ENCODE results near the gene NAT14.

The NAT14 gene

DNA sequence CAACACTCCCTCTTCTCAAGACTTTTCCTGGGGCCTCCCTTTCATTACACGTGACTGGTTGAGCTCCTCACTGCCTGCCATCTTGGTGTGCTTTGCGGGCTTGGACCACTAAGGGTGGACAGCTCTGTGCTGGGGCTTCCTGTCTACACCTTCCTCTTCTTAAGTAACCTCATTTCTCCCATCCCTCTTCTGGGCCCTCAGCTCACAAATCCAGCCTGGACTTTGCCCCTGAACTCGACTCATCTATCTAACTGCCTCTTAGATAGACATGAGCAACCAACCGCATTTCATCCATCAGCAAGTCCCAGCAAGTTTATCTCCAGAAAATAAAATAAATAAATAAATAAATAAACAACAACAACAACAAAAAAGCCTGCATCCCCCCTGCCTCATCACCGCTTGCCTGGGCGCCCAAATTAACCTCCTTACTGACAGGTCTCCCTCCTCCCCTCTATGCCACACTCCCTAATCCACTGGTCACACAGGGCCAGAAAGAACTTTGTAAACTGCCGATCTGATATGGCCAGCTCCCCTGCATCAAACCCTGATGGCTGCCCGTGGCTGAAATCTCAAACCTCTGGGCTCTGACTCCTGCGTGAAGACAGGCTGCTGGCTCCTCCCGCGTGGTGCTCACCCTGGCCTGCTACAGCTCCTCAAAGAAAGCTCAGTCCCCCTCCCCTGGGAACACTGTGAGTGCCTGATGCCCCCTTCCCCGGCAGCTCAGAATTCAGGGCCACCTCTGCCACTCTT lies 31.3 kb upstream of the NAT14 start:
- DNase-seq: no peak

DNA sequence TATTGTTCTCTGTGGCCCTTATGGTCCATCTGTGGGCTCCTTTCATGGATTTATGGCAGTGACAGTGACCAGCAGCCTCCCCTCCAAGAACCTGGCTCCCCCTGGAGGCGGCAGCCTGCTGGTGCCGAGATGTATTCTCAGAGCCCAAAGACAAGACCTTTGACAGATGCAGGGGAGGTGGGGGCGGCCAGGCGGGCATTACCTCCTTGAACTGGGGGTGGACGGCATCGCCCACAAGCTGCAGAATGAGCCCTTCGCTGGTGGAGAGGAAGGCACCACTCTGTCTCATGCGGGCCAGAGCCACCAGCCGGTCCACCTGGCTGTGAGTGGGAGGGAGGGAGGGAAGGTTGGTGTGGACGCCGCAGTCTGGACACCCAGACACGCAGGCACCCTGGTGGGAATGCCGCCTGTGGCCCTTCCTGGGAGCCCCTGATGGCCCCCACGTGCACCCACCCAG lies 30.2 kb upstream of the NAT14 start:
- peak; percentile 55 for DNase-seq

DNA sequence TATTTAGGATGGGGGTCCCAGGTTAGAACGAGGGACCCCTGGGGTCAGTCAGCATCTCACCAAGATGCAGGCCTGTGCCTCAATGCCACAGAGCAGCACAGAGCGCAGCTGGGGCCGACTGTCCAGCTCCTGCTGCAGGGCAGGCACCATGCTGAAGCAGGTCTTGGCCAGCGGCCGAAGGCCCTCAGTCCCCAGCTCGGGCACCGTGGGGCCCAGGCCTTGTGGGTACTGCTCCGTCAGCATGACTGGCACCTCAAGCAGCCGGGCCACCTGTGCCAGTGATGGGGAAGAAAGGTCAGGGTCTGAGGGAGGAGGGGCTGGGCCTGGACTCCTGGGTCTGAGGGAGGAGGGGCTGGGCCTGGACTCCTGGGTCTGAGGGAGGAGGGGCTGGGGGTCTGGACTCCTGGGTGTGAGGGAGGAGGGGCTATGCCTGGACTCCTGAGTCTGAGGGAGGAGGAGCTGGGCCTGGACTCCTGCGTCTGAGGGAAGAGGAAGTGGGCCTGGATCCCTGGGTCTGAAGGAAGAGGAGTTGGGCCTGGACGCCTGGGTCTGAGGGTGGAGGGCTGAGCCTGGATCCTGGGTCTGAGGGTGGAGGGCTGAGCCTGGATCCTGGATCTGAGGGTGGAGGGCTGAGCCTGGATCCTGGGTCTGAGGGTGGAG lies 29.3 kb upstream of the NAT14 start:
- DNase-seq: no peak

DNA sequence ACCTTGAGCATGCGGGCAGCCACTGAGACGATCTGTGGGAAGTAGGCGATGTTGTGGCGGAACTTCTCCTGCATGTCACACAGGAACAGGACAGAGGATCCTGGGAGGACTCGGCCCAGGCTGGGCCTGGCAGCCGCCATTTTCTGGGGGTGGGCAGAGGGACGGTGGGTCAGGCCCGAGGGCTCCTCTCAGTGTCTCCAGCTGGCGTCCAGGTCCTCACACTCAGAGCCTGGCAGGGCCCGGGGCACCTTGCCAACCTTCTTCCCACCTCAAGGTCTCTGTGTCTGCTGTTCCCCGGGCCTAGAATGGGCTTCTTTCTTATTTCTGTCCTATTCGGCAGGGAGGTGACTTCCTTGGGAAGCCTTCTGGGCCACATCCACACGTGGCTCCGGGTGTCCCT lies 28.6 kb upstream of the NAT14 start:
- DNase-seq: no peak

DNA sequence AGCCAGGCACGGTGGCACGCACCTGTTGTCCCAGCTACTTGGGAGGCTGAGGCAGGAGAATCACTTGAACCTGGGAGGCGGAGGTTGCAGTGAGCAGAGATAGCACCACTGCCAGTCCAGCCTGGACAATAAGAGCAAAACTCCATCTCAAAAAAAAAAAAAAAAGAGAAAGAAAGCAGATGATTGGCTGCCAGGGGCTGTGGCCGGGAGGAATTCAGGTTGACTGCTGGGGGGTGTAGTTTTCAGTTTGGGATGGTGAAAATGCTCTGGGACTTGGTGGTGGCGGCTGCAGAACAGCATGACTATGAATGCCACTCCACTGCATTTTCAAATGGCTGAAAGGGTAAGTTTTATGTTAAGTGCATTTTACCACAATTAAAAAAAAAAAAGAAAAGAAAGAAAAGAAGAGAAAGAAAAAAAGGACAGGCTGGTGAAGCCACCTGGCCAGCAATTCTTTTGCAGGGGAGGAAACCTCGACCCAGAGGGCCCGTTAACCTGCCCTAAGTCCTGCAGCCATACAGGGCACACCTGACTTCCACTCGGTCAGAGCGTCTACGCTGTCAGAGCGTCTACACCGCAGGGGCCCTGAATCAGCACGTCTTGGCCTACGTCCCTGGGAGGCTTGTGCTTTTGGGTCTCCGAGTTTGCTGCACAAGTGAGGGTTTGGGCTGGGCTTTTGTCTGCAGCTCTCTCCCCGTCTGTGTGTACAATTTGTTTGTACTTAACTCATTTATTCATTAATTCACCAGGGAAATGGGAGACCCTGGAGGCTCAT lies 27.1 kb upstream of the NAT14 start:
- DNase-seq: no peak

DNA sequence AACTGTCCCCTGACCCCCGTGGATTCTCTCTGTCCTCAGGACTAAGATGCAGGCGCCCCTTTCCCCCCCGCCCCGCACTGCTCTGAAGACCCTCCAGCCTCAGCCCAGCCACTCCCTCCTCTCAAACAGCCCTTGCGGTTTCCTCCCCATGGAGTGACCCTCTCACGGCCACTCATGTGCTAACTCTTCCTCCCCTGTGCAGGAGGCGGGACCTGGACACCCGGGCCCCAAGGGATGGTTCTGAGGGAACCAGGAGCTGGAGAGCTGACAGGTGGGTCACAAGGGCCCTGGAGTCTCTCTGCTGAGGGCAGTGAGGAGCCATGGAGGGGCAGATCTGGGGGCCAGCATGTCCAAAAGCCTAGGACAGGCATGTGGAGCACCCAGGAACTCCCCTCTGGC lies 25.4 kb upstream of the NAT14 start:
- DNase-seq: no peak

DNA sequence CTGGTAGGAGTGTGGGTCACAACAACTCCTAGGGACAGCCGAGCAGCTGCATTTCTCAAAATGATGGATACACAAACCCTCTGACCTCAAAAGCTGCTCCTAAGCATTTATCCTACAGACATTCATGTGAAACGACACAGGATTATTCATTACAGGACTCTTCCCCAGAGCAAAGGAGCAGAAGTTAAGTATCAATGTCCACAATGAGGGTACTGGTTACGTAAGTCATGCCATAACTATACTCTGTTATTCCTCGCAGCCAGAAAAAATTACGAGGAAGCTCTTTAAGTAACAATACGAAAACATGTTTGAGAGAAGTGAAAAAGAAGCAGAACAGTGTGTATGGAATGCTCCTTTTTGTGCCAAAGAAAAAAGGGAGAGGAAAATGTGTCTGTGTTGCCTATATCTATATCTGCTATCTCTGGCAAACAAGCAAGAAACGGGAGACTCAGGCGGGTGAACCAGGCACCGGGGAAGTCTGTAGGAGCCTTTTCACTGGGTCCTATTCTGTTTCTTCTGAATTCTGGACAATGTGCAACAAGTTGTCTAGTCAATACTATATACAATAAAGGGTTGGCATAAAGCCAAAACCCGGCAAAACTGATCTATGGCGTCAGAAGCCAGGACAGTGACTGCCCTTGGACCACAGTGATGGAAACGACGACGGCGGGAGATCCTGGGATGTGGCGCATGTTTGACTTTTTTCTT lies 24.9 kb upstream of the NAT14 start:
- no peak for DNase-seq

DNA sequence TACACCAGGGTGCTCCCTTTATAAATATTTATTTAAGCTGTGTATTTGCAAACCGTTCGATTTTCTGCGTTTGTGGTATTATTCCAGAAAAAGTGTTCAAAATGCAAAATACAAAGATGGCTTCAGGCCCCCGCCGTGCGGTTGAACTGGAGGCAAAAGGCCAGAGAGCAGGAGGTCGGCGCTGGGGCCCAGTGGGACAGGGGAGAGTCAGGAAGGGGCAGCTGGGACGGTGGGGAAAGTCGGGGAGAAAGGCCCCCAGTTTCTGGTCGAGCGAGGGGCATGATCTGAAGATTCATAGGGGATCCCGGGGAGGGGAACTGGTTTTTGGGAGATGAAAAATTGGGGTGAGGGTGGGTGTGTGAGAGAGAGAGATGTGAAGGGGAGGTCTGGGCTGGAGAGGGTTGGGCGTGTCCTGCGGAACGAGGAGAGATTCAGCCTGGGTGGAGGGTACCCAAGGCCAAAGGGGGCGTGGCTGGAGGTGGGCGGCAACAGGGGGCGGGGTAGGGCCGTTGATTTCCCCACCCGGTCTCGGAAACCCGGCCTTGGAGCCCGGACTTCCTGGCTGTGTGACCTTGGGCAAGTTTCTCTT lies 24.2 kb upstream of the NAT14 start:
- peak; percentile 58 for DNase-seq

DNA sequence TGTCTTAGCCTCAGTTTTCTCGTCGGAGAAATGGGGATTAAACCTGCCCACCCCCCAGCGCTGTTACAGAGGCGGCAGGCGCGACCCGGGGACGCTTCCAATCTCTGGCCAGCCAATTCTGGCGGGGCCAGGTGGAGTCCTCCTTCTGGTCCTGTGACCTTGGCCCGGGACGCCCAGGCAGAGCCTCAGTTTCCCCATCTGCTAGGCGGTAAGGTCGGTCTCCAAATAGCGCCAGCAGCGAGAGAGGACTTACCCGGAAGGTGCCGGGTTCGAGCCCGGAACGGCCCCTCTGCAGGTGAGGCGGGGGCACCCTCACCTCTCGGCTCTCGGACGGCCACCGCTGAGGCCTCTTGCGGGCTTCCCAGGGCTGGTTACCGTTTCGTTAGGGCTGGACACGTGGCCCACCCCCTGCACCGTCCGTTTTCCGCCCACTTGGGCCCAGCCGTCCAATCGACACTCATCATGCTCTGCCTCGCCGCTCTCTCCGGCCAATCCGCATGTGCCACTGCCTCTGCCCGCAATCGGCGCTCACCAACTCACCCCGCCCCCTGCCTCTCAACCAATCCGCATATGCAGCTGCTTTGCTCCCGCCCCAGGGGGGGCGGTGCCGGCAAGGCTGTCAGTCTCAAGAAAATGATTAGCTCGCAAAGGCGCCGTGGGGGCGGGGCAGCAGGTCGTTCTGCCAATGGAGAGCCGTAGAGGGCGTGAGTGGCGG lies 23.6 kb upstream of the NAT14 start, which contains the start of gene ISOC2:
Gene ISOC2, minus strand, starts transcription at position 384 of the 715 bp plus-strand sequence. CDS start 5,156 bp downstream, outside the sequence.
- DNase-seq: peak; percentile 100

DNA sequence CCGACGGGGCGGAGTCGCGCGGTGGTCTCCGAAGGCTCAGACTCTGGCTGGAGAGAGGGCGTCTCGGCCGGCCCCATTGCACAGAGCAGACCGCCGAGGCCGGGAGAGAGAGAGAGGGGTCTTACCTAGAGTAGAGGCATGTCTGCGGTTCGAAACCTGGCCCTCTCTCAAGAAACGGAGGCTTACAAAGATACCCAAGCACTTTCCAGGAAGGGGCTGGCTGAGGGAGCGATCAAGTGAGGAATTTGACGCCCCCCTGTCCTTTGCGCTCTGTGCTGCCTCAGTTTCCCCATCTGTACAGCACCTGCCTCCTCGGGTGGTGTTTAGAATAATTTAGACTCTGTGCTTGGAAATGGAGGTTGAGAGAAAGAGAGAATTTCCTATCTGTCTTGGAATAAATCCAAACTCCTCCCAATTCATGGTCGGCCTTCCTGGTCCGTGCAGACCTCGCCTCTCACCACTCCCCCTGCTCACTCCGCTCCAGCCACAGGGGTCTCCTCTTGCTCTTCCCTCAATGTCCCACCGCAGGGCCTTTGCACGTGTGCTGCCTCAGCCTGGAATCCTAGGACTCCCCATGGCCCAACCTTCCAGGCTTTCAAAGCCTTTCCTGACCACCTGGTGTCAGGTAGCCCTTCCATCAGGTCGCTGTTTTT lies 22.9 kb upstream of the NAT14 start:
- DNase-seq: peak; percentile 20

DNA sequence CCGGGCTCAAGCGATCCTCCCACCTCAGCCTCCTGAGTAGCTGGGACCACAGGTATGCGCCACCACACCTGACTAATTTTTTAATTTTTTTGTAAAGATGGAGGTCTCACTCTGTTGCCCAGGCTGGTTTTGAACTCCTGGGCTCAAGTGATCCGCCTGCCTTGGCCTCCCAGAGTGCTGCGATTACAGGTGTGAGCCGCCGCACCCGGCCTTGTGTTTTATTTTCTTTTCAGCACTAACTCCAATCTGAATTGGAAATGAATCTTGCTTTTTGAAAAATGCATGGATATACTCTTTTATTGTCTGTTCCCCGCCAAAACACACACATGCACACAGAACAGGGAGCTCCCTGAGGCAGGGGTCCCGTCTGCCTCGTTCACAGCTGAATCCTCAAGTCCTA lies 22.3 kb upstream of the NAT14 start:
- DNase-seq: no peak

DNA sequence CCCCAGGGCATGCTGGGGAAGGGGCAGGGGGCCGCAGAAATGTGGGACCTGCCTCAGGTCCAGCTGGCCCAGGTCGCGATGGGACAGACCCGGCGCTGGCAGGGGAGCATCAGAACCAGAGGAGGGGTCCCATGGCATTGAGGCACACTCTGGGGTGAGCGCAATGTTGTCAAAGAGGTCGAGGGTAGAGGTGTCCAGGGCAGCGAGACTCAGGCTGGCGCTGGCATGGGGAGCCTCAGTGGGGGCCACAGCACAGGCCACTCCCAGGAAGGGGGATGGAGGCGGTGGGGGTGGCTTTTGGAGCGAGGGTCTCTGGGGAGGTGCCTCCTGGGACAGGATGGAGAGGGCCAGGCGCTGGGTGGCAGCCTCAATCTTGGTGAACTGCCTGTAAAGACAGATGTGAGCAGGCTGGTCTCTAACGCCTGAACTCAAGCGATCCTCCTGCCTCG lies 21.4 kb upstream of the NAT14 start:
- DNase-seq: no peak

DNA sequence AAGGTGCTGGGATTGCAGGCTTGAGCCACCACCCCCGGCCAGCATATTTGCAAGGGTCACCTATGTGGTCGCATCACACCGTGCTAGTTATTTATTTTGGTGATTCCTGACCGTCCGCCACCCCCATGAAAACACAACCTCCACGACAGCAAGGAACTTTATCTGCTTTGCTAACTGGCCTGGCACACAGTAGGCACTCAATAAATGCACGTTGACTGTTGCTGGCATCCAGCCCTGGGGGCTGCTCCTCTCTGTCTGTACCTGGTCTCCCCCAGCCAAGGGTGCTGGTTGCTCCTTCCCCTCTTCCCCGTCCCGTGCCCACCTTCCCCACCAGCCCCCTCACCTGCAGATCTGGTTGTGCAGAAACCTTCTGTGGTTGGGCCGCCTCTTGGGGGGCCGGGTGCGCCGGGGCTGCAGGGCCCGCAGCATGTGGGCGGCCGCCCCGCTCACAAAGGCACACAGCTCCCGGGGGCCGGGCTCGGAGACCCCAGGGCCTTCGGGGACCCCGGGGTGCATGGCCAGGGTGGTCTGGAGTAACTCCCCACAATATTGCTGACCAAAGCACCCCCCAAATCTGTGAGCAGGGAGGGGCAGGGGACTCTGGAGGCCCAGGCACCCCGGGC lies 20.8 kb upstream of the NAT14 start:
- DNase-seq: no peak

DNA sequence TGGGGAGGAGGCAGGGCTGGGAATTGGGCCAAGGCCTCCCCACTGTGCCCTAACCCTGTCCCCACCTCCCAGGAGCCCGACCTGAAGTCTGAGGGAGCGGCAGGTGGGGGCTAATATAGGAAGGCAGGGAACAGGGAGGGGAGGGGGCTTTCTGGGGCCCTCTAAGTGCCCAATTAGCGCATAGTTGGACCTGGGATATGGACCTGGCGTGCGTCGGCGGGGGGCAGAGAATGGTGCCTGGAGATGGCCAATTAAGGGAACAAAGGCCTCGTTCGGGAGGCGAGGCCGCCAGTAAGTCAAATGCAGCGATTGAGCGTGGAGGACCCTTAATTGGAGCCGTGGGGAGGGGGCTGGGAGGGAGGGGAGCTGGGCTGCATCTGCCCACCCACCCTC lies 20.3 kb upstream of the NAT14 start, which contains the start of gene C19orf85:
Gene C19orf85, minus strand, starts transcription at position 90 of the 393 bp plus-strand sequence. CDS start 197 bp downstream, outside the sequence.
- no peak for DNase-seq

DNA sequence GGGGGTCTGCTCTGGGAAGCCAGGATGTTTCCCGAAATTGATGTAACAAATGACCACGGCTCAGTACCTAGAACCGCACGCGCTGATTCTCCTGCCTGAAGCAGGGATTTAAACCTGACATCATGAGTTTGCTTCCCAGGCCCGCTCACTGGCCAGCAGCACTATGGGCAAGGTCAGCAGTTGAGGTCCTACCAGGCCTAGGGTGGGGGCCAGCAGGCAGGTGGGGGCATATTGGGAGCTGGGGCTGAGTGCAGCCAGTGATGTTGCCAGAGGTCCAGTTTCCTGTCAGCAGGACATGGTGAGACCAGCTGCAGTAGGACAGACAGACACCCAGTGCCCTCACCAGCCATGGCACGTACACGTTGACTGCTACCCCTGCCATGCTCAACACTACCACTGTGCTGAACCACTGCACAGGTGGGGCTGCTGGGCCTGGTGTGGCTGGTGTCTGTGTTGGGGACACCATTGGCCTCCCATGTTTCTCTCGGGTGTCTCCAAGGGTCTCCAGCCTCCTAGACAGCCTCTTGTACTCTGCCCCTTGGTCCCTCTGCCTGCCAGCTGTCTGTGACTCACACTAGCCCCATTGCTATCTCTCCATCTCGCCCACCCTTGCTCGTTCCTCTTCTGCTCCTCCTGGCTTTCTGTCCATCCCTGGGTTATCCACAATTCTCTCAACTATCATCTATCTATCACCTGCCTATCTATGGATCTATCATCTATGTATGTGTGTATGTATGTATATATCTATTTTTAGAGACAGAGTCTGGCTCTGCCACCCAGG lies 19.3 kb upstream of the NAT14 start:
- DNase-seq: no peak

DNA sequence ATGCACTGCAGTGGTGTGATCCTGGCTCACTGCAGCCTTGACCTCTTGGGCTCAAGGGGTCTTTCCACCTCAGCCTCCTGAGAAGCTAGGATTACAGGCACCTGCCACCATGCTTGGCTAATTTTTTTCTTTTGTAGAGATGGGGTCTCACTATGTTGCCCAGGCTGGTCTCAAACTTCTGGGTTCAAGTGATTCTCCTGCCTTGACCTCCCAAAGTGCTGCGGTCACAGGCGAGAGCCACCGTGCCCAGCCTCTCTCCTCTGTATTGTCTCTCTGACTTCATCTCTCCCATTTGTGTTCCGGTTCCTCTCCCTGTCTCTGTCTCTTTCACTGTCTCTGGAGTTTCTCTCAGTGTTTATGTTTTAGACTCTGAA lies 18.8 kb upstream of the NAT14 start:
- DNase-seq: no peak

DNA sequence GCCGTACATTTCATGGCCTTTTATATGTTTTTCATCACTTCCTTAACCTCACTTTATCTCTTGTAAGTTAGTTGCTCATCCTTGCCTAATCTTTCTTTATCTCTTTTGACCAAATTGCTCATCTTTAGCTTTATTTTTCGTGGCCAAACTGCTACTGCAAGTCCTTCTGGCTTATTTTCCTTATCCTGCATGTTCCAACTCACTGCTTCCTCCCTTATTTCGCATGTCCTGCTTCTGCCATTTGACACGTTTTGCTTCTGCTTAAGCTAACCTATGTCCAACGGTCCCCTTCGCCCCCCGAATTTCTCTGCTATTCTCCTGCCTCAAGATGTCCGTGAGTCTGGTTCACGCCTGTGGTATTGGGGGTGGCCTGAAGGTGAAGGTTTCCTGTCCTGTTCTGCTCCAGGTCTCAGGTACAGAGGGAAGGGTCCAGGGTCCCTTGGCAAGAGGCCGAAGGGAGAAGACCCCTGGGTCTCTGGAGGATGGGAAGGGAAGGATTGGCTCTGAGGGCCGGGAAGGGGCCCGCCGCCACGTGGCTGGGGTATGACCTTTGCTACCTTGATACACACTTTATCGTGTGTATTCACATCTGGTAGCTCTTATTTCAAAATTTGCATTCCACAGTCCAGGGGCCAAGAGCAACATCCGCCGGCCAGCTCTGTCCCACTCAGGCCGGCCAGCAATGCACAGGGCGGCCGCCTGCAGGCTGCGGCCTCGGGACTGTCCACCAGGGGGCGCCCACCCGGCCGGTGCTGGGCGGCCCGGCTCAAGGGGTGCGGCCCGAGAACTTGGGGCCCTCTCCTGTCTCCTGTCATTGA lies 17.5 kb upstream of the NAT14 start:
- peak; percentile 35 for DNase-seq

DNA sequence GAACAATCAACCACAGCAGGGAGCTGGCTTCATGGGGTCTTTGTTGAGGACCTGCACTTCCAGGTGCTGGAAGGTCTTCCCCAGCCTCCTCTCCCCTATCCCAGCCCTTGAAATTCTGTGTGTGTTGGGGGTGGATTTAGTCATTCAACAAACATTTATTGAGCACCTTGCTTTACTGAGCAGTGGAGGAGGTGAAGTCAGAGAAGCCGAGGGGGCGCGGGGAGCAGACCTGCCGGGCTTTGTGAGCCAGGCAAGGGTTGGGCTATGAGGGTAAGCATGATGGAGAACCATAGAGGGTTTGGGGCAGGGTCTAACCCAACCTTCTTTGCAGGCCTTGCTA lies 17.0 kb upstream of the NAT14 start:
- DNase-seq: no peak

DNA sequence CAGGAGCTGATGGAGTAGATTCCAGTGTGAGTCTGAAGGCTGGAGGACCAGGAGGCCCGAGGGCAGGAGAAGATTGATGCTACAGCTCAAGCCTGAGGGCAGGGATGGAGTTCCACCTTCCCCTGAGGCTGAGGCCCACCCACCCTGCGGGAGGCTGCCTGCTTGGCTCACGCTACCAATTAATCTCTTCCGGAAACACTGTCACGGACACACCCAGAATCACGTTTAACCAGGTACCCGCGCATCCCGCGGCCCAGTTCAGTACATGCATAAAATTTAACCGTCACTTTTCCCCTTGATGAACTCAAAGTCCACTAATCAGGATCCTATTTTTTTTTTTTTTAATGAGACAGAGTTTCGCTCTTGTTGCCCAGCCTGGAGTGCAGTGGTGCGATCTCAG lies 13.7 kb upstream of the NAT14 start:
- DNase-seq: no peak

All from inflammatory macrophage treated with lipopolysaccharide for 4 hours (primary cell).